SHP77 treated with DMSO at 0.1 percent for 48 hours (cell line): Measurements from ENCODE around the gene SLC8A2.

ENCODE experiments used
- DNase-seq: peaks from one replicate; lab custom pipeline; 2025; lab: John Stamatoyannopoulos, UW

SLC8A2 gene

DNA sequence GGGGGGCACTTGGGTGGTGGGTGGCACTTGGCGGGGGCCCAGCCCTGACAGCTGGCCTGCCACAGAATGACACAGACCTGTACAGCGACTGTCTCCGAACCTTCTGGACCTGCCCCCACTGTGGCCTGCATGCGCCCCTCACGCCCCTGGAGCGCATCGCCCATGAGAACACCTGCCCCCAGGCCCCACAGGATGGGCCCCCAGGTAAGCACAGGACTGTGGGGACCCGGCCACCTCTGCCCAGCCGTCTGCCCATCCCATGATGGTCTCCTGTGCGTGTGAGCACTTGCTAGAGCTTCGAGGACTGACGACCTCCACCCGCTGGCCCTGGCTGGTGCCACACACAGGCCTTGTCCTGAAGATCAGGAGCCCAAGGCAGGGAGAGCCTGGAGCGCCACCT lies 90.6 kb downstream of the SLC8A2 start:
- no peak for DNase-seq

DNA sequence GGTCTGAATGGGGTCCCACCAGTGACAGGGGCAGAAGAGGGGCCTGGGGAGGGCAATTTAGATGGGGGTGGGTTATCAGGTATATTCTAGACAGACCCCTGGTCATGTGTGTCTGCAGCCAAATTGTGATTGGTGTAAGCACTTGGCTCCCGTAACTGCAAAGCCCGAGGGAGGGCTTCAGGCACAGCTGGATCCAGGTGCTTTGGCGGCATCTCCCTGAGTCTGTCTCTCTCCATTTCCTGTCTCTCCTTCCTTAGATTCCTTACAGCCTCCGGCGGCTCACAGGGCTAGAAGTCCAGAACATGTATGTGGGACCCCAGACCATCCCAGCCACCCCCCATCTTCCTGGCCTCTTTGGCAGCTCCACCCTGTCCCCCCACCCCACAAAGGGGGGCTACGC lies 91.1 kb downstream of the SLC8A2 start:
- no peak for DNase-seq

DNA sequence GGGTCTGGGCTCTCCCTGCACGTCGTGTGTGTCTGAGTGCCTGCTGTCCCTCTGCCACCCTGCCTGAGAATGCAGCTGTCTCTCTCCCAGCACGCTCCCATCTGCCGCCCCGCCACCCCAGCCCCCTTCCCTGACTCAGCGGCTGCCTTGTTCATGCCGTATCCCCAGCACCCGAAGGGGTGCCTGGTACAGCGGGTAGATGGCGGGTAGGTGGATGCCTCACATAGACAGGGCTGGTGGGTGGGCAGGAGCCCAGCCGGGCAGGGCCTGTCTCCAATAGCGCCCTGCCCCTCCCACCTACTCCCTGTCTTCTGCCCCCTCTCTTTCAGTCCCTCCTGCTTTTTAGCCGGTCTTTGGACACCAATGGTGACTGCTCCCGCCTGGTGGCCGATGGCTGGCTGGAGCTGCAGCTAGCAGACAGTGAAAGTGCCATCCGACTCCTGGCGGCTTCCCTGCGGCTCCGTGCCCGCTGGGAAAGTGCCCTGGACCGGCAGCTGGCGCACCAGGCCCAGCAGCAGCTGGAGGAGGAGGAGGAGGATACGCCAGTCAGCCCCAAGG lies 92.2 kb downstream of the SLC8A2 start:
- DNase-seq: no peak

DNA sequence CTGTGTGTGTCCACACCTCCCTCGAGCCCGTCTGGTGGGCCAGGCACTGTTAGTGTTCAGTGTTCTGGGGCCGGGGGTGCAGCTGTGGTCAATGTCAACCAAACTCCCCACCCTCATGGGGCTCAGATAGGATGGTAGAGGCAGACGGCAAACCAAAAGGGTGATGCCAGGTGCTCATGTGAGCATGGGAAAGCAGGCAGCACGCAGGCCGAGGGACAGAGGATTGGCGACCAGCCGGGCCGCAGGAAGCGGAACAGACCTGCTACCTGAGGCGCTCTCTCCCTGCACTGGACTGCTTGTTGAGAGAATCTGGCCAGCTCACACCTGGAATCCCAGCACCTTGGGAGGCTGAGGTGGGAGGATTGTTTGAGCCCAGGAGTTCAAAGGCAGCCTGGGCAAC lies 93.4 kb downstream of the SLC8A2 start:
- no peak for DNase-seq
